NK-92 treated with Interleukin-12 subunit alpha and Interleukin-12 subunit beta, amount 100 ng/mL, for 24 hours (cell line): ENCODE measurements around the gene SMPD4.
"Not testable (repeated sequence)": the region's sequence is repeated elsewhere in the genome, so short reads cannot be mapped to it uniquely, and the experiment has no call there.

Experiments
- DNase-seq: peaks from one replicate; lab custom pipeline; 2025; lab: John Stamatoyannopoulos, UW

SMPD4 gene

GRCh38 chr2:130139331-130140280 is 41.8 kb downstream of the SMPD4 start:
- not testable (repeated sequence) for DNase-seq

- not testable (repeated sequence) for DNase-seq
Measured at GRCh38 chr2:130138841-130139251, 42.6 kb downstream of the SMPD4 start.

- DNase-seq: not testable (repeated sequence)
Measured at GRCh38 chr2:130138326-130138725, 43.1 kb downstream of the SMPD4 start.

- DNase-seq: not testable (repeated sequence)
Measured at GRCh38 chr2:130137118-130137517, 44.3 kb downstream of the SMPD4 start.

GRCh38 chr2:130136546-130136945 is 44.9 kb downstream of the SMPD4 start:
- DNase-seq: not testable (repeated sequence)

DNA sequence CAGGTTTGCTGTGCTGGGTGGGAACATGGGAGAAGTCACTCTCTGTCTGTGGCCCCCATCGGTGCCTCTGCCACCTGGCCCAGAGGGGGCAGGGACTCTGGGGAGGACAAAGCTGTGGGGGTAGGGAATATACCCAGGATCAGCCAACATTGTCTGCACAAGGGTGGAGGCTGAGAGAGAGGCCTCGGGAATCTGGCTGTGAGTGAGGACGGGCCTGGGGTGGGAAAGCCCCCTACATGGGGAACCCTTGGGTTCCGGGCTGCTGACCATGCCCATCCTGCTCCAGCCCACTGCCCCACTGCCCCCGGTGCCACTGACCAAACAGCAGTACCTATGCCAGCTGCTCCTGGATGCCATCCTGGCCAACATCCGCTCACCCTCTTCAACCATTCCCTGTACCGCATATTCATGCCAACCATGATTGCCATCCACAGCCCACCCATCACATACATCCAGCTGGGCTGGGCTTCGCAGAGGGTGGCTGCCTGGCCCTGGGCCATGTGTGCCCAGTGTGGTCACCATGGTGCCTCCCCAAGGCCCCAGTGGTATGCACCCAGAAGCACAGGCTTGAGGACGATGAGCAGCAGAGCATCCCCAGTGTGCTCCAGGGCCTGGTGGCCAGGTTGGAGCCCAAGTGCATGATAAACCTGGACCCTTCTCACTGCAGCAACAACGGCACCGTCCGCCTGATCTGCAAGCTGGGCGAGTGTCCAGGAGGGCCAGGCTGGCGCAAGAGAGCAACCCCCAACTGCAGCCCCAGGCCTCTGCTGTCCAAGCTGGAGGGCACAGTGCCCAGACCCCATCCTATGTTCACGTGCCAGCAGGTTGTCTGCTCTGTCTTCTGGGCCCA is 45.5 kb downstream of the SMPD4 start:
- DNase-seq: no peak

- not testable (repeated sequence) for DNase-seq
Measured at GRCh38 chr2:130129120-130129829, 52.1 kb downstream of the SMPD4 start, which contains the start of gene POTEF. POTEF (minus strand) TSS chr2:130129222; CDS start chr2:130120515, 8,707 bp downstream.

DNA sequence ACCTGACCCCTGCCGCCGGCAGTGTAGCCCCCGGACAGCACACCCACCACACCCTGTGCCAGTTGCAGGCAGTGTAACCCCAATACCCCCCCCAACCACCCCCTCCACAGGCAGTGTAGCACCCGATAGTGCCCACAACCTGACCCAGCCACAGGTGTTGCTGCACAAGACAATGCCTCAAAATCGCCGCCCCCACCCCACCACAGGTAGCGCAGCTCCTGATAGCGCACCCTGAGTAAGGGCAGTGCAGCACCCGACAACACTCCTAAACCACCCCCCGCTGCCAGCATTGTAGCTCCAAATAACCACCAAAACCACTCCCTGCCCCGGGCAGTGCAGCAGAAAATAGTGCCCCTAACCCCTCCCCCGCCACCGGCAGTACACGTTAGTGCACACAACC is 52.9 kb downstream of the SMPD4 start:
- not testable (repeated sequence) for DNase-seq

GRCh38 chr2:130127726-130128125 is 53.7 kb downstream of the SMPD4 start:
- not testable (repeated sequence) for DNase-seq

GRCh38 chr2:130120924-130121323 is 60.5 kb downstream of the SMPD4 start:
- DNase-seq: not testable (repeated sequence)

DNA sequence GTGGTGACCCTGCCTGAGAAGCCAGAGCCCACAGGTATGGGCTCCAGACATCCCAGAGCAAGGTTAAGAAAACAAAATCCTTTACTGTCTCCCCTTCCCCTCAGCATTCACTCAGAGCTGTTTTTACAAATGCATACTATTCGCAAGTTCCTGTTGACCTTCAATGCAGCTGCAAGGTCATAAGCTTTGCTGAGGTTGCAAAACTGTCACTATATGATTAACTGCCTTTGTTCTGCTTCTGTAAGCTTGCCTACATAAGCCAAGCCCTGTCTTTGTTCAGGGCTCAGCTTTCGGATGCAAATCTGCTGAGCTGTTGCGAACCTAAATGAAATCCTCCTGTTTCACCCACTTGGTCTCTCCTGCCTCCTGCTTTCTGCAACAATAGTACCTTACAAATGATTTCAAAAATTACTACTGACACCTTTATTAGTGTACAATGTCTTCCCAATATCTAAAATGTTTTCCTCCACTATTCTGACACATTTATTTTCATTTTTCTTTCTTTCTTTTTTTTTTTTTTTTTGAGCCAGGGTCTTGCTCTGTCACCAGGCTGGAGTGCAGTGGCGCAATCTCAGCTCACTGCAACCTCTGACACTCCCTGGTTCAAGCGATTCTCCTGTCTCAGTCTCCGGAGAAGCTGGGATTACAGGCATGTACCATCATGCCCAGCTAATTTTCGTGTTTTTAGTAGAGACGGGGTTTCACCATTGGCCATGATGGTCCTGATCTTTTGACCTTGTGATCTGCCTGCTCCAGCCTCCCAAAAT is 78.6 kb downstream of the SMPD4 start:
- DNase-seq: not testable (repeated sequence)
